Liver (tissue), 3 donors: ENCODE measurements around the gene BHLHA15.

ENCODE experiments used
- CTCF ChIP-seq: fragments of 150-350 bp; IDR thresholded peaks from 2 replicates; pipeline ENCODE4 v1.5.1; 2017; ENCODE audit warnings: improper control_type of control experiment, low read depth, low read length; ENCODE audit not compliant: missing input control
- EGR1 ChIP-seq, 2 donors: IDR thresholded peaks; 2 replicates each; pipeline ENCODE4 v1.6.1; 2016 to 2018; ENCODE audit warnings: antibody characterized with exemption in 2 of 2, low read depth in 2 of 2
- FOXA1 ChIP-seq: IDR thresholded peaks from 2 replicates; pipeline ENCODE4 v1.6.1; 2016; ENCODE audit warnings: antibody characterized with exemption
- FOXA2 ChIP-seq: IDR thresholded peaks from 2 replicates; pipeline ENCODE4 v1.6.1; 2016; ENCODE audit warnings: antibody characterized with exemption
- GABPA ChIP-seq, 2 donors: IDR thresholded peaks in 1 of 2; conservative IDR thresholded peaks in 1 of 2; 2 replicates each; pipeline ENCODE4 v1.6.1; 2016; ENCODE audit warnings: antibody characterized with exemption in 2 of 2, mild to moderate bottlenecking in 1 of 2, moderate library complexity in 1 of 2
- JUND ChIP-seq, 2 donors: IDR thresholded peaks; 2 replicates each; pipeline ENCODE4 v1.6.1; 2016; ENCODE audit warnings: antibody characterized with exemption in 2 of 2
- RAD21 ChIP-seq, 2 donors: IDR thresholded peaks; 2 replicates each; pipeline ENCODE4 v1.6.1; 2016; ENCODE audit warnings: antibody characterized with exemption in 2 of 2, mild to moderate bottlenecking in 2 of 2
- SP1 ChIP-seq: IDR thresholded peaks from 2 replicates; pipeline ENCODE4 v1.6.1; 2018; ENCODE audit warnings: antibody characterized with exemption, mild to moderate bottlenecking
- TAF1 ChIP-seq: conservative IDR thresholded peaks from 2 replicates; pipeline ENCODE4 v1.6.1; 2016; ENCODE audit warnings: antibody characterized with exemption, mild to moderate bottlenecking
- YY1 ChIP-seq: IDR thresholded peaks from 2 replicates; pipeline ENCODE4 v1.6.1; 2016; ENCODE audit warnings: antibody characterized with exemption, mild to moderate bottlenecking
- TF ChIP-seq, protein P1 (sequence below): IDR thresholded peaks from 2 replicates; pipeline ENCODE4 v1.6.1; 2016; ENCODE audit warnings: antibody characterized with exemption
- TF ChIP-seq, protein P2 (sequence below): IDR thresholded peaks from 2 replicates; pipeline ENCODE4 v1.6.1; 2016; ENCODE audit warnings: antibody characterized with exemption, mild to moderate bottlenecking
- TF ChIP-seq, protein P3 (sequence below): IDR thresholded peaks from 2 replicates; pipeline ENCODE4 v1.6.1; 2016; ENCODE audit warnings: antibody characterized with exemption
- donor health status: healthy.
- donor health status: healthy.

DNA sequence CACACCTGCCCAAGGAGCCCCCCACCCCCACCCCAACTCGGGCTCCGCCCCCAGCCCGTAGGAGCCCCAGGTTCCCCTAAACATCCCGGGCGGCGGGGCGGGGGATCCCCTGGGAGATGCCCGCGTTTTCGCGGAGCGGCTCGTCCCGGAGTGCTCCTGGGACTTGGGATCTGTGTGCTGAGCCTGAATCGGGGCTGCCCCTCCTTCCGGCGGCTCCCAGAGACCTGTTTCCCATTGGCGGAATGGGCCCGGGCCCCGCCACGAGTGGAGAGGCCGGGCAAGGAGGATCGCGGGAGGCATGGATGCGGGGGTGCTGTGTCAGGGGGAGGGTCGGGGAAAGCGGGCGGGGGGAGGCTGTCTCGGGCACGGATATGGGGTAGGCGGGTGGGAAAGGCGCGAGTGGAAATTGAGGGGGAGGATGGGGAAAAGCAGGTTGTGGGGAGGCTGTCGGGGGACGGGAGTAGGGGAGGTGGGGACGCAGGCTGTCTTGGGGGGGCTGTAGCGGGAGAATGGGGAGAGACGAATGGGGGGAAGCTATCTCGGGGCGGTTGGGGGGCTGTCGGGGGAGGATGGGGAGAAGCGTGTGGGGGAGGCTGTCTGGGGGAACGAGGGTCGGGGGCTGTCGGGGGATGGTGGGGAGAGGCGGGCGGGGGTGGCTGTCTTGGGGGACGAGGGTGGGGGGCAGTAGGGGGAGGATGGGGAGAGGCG is 572 bp upstream of the BHLHA15 start:
- no peak for TF ChIP-seq SP1
- no peak for TF ChIP-seq RAD21 (IDR thresholded peaks at IDR 0.05)
- TF ChIP-seq FOXA1 = no peak
- no peak for TF ChIP-seq CTCF
- no peak for TF ChIP-seq TAF1
- TF ChIP-seq GABPA (IDR thresholded peaks at IDR 0.05 in 1 of 2, conservative IDR thresholded peaks at IDR 0.05 in 1 of 2) = no peak
- no peak for TF ChIP-seq EGR1 (IDR thresholded peaks at IDR 0.05; ENCODE audit: low read depth in 2 of 2)
- TF ChIP-seq, protein P1, sequence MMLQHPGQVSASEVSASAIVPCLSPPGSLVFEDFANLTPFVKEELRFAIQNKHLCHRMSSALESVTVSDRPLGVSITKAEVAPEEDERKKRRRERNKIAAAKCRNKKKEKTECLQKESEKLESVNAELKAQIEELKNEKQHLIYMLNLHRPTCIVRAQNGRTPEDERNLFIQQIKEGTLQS = no peak
- no peak for TF ChIP-seq YY1
- no peak for TF ChIP-seq FOXA2
- TF ChIP-seq, protein P2, sequence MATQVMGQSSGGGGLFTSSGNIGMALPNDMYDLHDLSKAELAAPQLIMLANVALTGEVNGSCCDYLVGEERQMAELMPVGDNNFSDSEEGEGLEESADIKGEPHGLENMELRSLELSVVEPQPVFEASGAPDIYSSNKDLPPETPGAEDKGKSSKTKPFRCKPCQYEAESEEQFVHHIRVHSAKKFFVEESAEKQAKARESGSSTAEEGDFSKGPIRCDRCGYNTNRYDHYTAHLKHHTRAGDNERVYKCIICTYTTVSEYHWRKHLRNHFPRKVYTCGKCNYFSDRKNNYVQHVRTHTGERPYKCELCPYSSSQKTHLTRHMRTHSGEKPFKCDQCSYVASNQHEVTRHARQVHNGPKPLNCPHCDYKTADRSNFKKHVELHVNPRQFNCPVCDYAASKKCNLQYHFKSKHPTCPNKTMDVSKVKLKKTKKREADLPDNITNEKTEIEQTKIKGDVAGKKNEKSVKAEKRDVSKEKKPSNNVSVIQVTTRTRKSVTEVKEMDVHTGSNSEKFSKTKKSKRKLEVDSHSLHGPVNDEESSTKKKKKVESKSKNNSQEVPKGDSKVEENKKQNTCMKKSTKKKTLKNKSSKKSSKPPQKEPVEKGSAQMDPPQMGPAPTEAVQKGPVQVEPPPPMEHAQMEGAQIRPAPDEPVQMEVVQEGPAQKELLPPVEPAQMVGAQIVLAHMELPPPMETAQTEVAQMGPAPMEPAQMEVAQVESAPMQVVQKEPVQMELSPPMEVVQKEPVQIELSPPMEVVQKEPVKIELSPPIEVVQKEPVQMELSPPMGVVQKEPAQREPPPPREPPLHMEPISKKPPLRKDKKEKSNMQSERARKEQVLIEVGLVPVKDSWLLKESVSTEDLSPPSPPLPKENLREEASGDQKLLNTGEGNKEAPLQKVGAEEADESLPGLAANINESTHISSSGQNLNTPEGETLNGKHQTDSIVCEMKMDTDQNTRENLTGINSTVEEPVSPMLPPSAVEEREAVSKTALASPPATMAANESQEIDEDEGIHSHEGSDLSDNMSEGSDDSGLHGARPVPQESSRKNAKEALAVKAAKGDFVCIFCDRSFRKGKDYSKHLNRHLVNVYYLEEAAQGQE = no peak
- TF ChIP-seq, protein P3, sequence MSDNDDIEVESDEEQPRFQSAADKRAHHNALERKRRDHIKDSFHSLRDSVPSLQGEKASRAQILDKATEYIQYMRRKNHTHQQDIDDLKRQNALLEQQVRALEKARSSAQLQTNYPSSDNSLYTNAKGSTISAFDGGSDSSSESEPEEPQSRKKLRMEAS = no peak
- TF ChIP-seq JUND (IDR thresholded peaks at IDR 0.05) = no peak
